GM12878 (cell line): ENCODE measurements around the gene SHCBP1L. TPM values are rescaled to one million over a fixed set of nuclear protein-coding genes. Genes with fewer than 3 reads are reported as not detected.

ENCODE experiments used
- ATAC-seq: fragments of 200-7000 bp; cut with Tn5 transposase; 3 replicates; pipeline ENCODE4 v1.9.1; 2020; ENCODE audit warnings: mild to moderate bottlenecking, moderate library complexity
- BruUV-seq: library from RNA; stranded (reverse); fragments of 400-500 nt; replicated peaks from 2 replicates; lab custom pipeline; 2021; lab: Mats Ljungman, UMichigan
- CTCF ChIA-PET: fragments of 300-600 bp; sonication (Branson Sonifier 250); formaldehyde crosslinking; extraction: SDS; loops from one replicate; lab custom pipeline; 2021; ENCODE audit warnings: inconsistent platforms; lab: Yijun Ruan, JAX
- POLR2A ChIA-PET: fragments of 350-600 bp; formaldehyde crosslinking; extraction: SDS; loops from one replicate; lab custom pipeline; 2021; ENCODE audit warnings: inconsistent platforms; lab: Charles Lee
- RAD21 ChIA-PET: fragments of 300-600 bp; sonication (Branson Sonifier 250); formaldehyde crosslinking; loops from one replicate; lab custom pipeline; 2023; ENCODE audit warnings: antibody characterized with exemption; ENCODE audit not compliant: unreplicated experiment; lab: Charles Lee
- SMC1A ChIA-PET: fragments of 300-600 bp; sonication (Branson Sonifier 250); formaldehyde crosslinking; loops from one replicate; lab custom pipeline; 2023; ENCODE audit not compliant: unreplicated experiment, uncharacterized antibody; lab: Charles Lee
- DNase-seq: peaks from one replicate; pipeline ENCODE4 v3.0.0-alpha.2; 2011; ENCODE audit warnings: low read depth, low spot score
- FAIRE-seq: peaks from 3 replicates; lab custom pipeline; 2011; peaks lifted over from hg19 to GRCh38; lab: Jason Lieb, UNC
- H2AFZ ChIP-seq: 2 replicates; pipeline ENCODE4 v1.6.0; 2011; ENCODE audit warnings: low read depth, low read length, control low read depth; ENCODE audit not compliant: control insufficient read depth
- H3K27ac ChIP-seq: 2 replicates; pipeline ENCODE4 v1.5.1; 2011; ENCODE audit warnings: control low read depth; ENCODE audit not compliant: control insufficient read depth, insufficient read depth
- H3K27me3 ChIP-seq, 2 experiments: replicated peaks in 1 of 2; 2 replicates each; pipeline versions ENCODE4 v1.6.0 to v1.6.1; 2011; ENCODE audit warnings: low read length in 1 of 2; ENCODE audit not compliant: control insufficient read depth in 2 of 2, insufficient read depth in 2 of 2
- H3K36me3 ChIP-seq, 2 experiments: 2 replicates each; pipeline ENCODE4 v1.5.1; 2011; ENCODE audit warnings: low read length in 1 of 2; ENCODE audit not compliant: control insufficient read depth in 2 of 2, insufficient read depth in 2 of 2
- H3K4me1 ChIP-seq: 2 replicates; pipeline ENCODE4 v1.6.1; 2011; ENCODE audit warnings: mild to moderate bottlenecking, low read length, moderate library complexity, mixed read lengths; ENCODE audit not compliant: control insufficient read depth, insufficient read depth
- H3K4me2 ChIP-seq: 2 replicates; pipeline ENCODE4 v1.6.0; 2011; ENCODE audit warnings: control low read depth; ENCODE audit not compliant: control insufficient read depth, insufficient read depth
- H3K4me3 ChIP-seq: fragments of 200-600 bp; sonication (generic); 2 replicates; pipeline ENCODE4 v1.5.1; 2016
- H3K79me2 ChIP-seq: 2 replicates; pipeline ENCODE4 v1.6.0; 2011; ENCODE audit warnings: low read length; ENCODE audit not compliant: control insufficient read depth, insufficient read depth
- H3K9ac ChIP-seq: 2 replicates; pipeline ENCODE4 v1.8.0; 2011; ENCODE audit warnings: low read length, control low read depth, mixed read lengths; ENCODE audit not compliant: control insufficient read depth, insufficient read depth
- H3K9me3 ChIP-seq: replicated peaks from 3 replicates; pipeline ENCODE4 v1.5.1; 2011; ENCODE audit warnings: mild to moderate bottlenecking, low read length; ENCODE audit not compliant: control insufficient read depth, insufficient read depth
- H4K20me1 ChIP-seq: 2 replicates; pipeline ENCODE4 v1.6.0; 2011; ENCODE audit not compliant: control insufficient read depth, insufficient read depth
- EZH2 ChIP-seq: IDR thresholded peaks from 2 replicates; pipeline ENCODE4 v1.6.1; 2012; ENCODE audit warnings: low read depth, mild to moderate bottlenecking, control low read depth, inconsistent platforms, low read length, borderline replicate concordance; ENCODE audit not compliant: control insufficient read depth
- MEF2B ChIP-seq: fragments of 450-650 bp; IDR thresholded peaks from 2 replicates; pipeline ENCODE4 v1.6.1; 2018; ENCODE audit warnings: mild to moderate bottlenecking, moderate library complexity; ENCODE audit not compliant: partially characterized antibody, poor library complexity, severe bottlenecking
- NFXL1 ChIP-seq: fragments of 450-650 bp; IDR thresholded peaks from 2 replicates; pipeline ENCODE4 v1.6.1; 2017; ENCODE audit warnings: antibody characterized with exemption, mild to moderate bottlenecking, borderline replicate concordance
- ZBTB33 ChIP-seq: fragments of 450-650 bp; IDR thresholded peaks from 2 replicates; pipeline ENCODE4 v1.6.1; 2017; ENCODE audit warnings: mild to moderate bottlenecking
- WGBS: methylation state at CpG from one replicate; pipeline ENCODE4 v1.1.6; 2016; ENCODE audit warnings: low lambda C conversion rate; ENCODE audit not compliant: insufficient replicate concordance, insufficient coverage; ENCODE audit errors: missing lambda C conversion rate; 5-methylcytosine and 5-hydroxymethylcytosine counted together
- in situ Hi-C: fragments of 300-500 bp; cut with MboI; formaldehyde crosslinking; loops from 9 replicates; pipeline ENCODE4 v1.14.3; 2018; ENCODE audit warnings: mixed read lengths
- intact Hi-C: fragments of 100-400 bp; cut with micrococcal nuclease; formaldehyde crosslinking; loops from one replicate; pipeline ENCODE4 v1.14.2; 2022; ENCODE audit not compliant: unreplicated experiment
- polyA plus RNA-seq, 11 experiments: library from polyadenylated mRNA; depleted of rRNA in 4 of 11; unstranded in 6 of 11; stranded (reverse) in 5 of 11; fragments of >200 nt; fragmentation: Nextera tagmentation in 4 of 11; fragmentation: Illumina TruSeq in 1 of 11; extraction: Ambion mirVana in 4 of 11; extraction: Trizol in 1 of 11; gene quantifications; 1 replicate in 1 of 11; 2 replicates in 10 of 11; pipeline versions ENCODE4 v1.2.1 to v1.2.3, GENCODE V29; 2011 to 2016; ENCODE audit warnings: inconsistent platforms in 2 of 11, missing spikeins in 2 of 11, low read depth in 1 of 11
- total RNA-seq, 4 experiments: library from RNA; depleted of rRNA in 3 of 4; stranded (reverse); fragments of >200 nt in 3 of 4; fragmentation: Illumina TruSeq in 1 of 4; extraction: Trizol in 1 of 4; gene quantifications; 2 replicates each; pipeline versions ENCODE4 v1.2.1 to v1.2.3, GENCODE V29; 2013 to 2021
- TF ChIP-seq, protein P1 (sequence below): fragments of 450-650 bp; IDR thresholded peaks from 2 replicates; pipeline ENCODE4 v1.6.1; 2017; ENCODE audit warnings: antibody characterized with exemption, mild to moderate bottlenecking, moderate library complexity

Gene SHCBP1L
- total and polyA plus RNA-seq, 10 of the 15 experiments (the other 5 are each of a cell fraction or from before 2014, with no cell fraction given), result not detected

- H3K4me1 ChIP-seq, result no peaks in the 10 kb centered on the region
- DNase-seq (no peak), ATAC-seq (no peak), FAIRE-seq (no peak)
- no peak overlapping the region for H2AFZ ChIP-seq
- H3K9ac ChIP-seq, result no peak overlapping the region
- in situ Hi-C loops, result no loop called here
- H3K4me3 ChIP-seq, result no peak overlapping the region
- no TSS peak for BruUV-seq
- ChIA-PET SMC1A (no interaction called here), POLR2A (no interaction called here), RAD21 (no interaction called here), CTCF (no interaction called here)
- intact Hi-C loops, result no loop called here
- no peak overlapping the region for H3K27ac ChIP-seq
- H4K20me1 ChIP-seq, result no peaks in the 10 kb centered on the region
- H3K79me2 ChIP-seq, result no peaks in the 10 kb centered on the region
- H3K27me3 ChIP-seq, result no peaks in the 10 kb centered on the region
- H3K36me3 ChIP-seq, result no peaks in the 10 kb centered on the region
- H3K4me2 ChIP-seq, result no peak overlapping the region
- TF ChIP-seq EZH2 (no peak), MEF2B (no peak)
- TF ChIP-seq, protein P1, sequence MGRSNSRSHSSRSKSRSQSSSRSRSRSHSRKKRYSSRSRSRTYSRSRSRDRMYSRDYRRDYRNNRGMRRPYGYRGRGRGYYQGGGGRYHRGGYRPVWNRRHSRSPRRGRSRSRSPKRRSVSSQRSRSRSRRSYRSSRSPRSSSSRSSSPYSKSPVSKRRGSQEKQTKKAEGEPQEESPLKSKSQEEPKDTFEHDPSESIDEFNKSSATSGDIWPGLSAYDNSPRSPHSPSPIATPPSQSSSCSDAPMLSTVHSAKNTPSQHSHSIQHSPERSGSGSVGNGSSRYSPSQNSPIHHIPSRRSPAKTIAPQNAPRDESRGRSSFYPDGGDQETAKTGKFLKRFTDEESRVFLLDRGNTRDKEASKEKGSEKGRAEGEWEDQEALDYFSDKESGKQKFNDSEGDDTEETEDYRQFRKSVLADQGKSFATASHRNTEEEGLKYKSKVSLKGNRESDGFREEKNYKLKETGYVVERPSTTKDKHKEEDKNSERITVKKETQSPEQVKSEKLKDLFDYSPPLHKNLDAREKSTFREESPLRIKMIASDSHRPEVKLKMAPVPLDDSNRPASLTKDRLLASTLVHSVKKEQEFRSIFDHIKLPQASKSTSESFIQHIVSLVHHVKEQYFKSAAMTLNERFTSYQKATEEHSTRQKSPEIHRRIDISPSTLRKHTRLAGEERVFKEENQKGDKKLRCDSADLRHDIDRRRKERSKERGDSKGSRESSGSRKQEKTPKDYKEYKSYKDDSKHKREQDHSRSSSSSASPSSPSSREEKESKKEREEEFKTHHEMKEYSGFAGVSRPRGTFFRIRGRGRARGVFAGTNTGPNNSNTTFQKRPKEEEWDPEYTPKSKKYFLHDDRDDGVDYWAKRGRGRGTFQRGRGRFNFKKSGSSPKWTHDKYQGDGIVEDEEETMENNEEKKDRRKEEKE, result no peak
- 22% methylated on average over 4 of the region's 4 CpGs for WGBS
- H3K9me3 ChIP-seq, result no peaks in the 10 kb centered on the region
These were observed 43.4 kb downstream of the SHCBP1L start for GRCh38 chr1:182909578-182909977.

DNA sequence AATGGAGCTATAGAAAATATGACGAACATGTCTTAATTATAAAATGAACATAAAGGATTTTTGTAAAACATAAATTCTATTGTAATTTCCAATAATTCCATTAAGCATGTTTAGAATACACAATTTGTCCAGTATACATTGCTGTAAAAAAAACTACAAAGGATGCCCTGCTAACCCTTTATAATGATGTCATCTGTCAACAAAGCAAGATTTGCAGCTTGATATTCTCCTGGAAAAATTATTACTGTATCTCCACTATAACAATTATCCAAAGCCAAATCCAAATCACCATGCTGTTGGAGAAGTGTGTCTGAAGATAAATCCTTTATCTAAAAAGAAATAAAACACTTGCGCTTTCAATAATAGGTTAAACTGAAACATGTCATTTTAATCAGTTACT lies 47.6 kb downstream of the SHCBP1L start:
- POLR2A ChIA-PET, result no interaction called here
- Histone ChIP-seq H3K79me2 (no peaks in the 10 kb centered on the region), H3K4me2 (no peak overlapping the region), H3K9me3 (no peaks in the 10 kb centered on the region), H3K4me1 (no peaks in the 10 kb centered on the region), H3K36me3 (no peaks in the 10 kb centered on the region), H3K27me3 (no peaks in the 10 kb centered on the region), H3K4me3 (no peak overlapping the region), H3K27ac (no peak overlapping the region), H3K9ac (no peak overlapping the region), H4K20me1 (no peaks in the 10 kb centered on the region), H2AFZ (no peak overlapping the region)
- RAD21 ChIA-PET, result no interaction called here
- in situ Hi-C loops, result no loop called here
- no TSS peak for BruUV-seq
- DNase-seq, result no peak
- intact Hi-C loops, result no loop called here
- no peak for ATAC-seq
- FAIRE-seq, result no peak
- 61% methylated on average over 2 of the region's 2 CpGs for WGBS
- SMC1A ChIA-PET, result interaction anchor here (1.4 kb wide), 1 partner anchor 16 kb away, joined by 5 read pairs; no protein-coding TSS in a partner anchor
- TF ChIP-seq NFXL1, result no peak
- no peak for TF ChIP-seq ZBTB33
- CTCF ChIA-PET, result interaction anchor here (0.6 kb wide), 1 partner anchor 601 kb away, joined by 3 read pairs; no protein-coding TSS in a partner anchor
